Measurements from ENCODE around the gene DLG2.
"Not testable (repeated sequence)": the region's sequence is repeated elsewhere in the genome, so short reads cannot be mapped to it uniquely, and the experiment has no call there.

The DLG2 gene

DNA sequence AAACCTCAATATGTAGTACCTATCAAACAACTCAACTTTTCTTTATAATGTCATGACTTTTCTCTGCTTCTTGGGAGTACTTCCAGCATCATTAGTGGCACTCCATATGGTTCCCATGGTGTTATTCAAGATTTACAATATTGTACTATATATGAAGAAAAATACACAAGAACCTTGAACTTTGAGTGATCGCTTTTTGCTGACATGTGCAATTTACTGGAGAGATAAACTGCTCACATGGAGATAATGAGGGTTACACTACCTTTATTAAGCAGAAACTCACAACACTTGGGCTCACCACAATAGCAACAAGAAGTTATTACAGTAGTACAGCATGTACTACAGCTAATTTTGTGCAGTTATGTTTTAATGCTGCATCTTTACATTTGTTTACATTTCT, 388.2 kb downstream of the DLG2 start:
- H3K4me3 ChIP-seq (ENCODE audit: low read depth, low read length) = no peak overlapping the region
- TF ChIP-seq, protein P1, sequence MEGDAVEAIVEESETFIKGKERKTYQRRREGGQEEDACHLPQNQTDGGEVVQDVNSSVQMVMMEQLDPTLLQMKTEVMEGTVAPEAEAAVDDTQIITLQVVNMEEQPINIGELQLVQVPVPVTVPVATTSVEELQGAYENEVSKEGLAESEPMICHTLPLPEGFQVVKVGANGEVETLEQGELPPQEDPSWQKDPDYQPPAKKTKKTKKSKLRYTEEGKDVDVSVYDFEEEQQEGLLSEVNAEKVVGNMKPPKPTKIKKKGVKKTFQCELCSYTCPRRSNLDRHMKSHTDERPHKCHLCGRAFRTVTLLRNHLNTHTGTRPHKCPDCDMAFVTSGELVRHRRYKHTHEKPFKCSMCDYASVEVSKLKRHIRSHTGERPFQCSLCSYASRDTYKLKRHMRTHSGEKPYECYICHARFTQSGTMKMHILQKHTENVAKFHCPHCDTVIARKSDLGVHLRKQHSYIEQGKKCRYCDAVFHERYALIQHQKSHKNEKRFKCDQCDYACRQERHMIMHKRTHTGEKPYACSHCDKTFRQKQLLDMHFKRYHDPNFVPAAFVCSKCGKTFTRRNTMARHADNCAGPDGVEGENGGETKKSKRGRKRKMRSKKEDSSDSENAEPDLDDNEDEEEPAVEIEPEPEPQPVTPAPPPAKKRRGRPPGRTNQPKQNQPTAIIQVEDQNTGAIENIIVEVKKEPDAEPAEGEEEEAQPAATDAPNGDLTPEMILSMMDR (conservative IDR thresholded peaks at IDR 0.05; ENCODE audit: low read depth, low read length) = no peak
- DNase-seq (ENCODE audit: low read depth) = no peak

DNA sequence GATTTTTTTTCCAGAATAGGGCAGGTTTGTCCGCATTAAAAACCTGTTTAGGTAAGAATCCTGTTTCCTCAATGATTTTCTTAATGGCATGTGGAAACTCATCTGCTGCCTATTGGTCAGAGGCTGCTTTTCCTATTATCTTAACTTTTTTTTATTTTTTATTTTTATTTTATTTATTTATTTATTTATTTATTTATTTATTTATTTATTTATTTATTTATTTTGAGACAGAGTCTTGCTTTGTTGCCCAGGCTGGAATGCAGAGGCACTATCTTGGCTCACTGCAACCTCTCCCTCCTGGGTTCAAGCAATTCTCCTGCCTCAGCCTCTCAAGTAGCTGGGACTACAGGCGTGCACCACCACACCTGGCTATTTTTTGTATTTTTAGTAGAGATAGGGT, 389.1 kb downstream of the DLG2 start:
- DNase-seq (ENCODE audit: low read depth) = not testable (repeated sequence)

DNA sequence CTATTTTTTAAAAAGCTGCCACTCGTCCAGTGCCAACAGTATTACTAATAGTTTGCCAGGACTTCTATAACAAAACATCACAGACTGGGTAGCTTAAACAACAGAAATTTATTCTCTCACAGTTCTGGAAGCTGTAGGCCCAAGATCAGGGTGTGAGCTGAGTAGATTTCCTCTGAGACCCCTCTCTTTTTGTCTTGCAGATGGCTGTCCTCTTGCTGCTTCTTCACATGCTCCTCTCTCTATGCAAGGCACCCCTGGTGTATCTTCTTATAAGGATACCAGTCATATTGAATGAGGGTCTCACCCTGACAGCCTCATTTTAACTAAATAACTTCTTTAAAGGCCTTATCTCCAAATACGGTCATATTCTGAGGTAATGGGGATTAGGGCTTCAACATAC, 390.9 kb downstream of the DLG2 start:
- no peak overlapping the region for H3K4me3 ChIP-seq (ENCODE audit: low read depth, low read length)
- TF ChIP-seq, protein P1 (conservative IDR thresholded peaks at IDR 0.05; ENCODE audit: low read depth, low read length) = no peak
- DNase-seq (ENCODE audit: low read depth) = no peak

More for the DNA sequence above, 389.1 kb downstream of the DLG2 start:
- H3K4me3 ChIP-seq (ENCODE audit: low read depth, low read length) = not testable (repeated sequence)

DNA sequence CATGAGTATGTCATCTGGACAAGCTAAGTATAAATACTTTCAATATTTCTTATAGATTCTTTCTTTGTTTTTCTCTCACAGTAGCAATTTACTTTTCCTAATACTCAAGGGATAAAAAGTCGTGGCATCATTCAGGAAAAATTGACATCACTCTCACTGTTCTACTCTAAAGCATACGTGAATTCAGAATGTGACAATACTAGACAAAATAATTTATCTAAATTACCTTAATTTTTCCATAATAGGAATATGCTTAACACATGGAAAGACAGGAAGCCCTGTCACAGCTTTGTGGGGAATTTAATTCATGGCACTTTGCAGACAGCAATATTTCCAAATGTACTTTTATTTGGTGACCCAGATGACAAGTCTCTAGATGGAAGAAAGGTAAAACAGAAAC, 394.6 kb downstream of the DLG2 start:
- TF ChIP-seq, protein P1 (conservative IDR thresholded peaks at IDR 0.05; ENCODE audit: low read depth, low read length) = no peak
- no peak overlapping the region for H3K4me3 ChIP-seq (ENCODE audit: low read depth, low read length)
- no peak for DNase-seq (ENCODE audit: low read depth)

DNA sequence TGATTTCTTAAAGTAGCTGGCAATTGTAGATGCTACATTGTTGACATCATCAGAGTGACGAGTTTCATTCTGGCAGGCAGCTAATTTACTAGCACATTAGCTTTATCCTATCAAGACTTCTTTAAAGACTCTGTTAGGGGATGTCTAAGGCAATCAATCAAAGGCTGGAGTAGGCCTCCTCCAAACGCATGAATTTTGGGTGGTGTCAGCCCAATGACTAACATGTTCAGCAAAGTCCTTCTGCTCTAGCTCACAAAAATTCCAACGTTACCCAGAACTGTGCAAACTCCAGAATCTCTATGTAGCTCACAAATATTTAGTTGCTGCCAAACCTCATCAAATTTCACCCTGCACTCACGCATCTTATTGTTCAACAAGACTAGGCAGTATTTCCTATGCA, 395.6 kb downstream of the DLG2 start:
- no peak overlapping the region for H3K4me3 ChIP-seq (ENCODE audit: low read depth, low read length)
- TF ChIP-seq, protein P1 (conservative IDR thresholded peaks at IDR 0.05; ENCODE audit: low read depth, low read length) = no peak
- no peak for DNase-seq (ENCODE audit: low read depth)

DNA sequence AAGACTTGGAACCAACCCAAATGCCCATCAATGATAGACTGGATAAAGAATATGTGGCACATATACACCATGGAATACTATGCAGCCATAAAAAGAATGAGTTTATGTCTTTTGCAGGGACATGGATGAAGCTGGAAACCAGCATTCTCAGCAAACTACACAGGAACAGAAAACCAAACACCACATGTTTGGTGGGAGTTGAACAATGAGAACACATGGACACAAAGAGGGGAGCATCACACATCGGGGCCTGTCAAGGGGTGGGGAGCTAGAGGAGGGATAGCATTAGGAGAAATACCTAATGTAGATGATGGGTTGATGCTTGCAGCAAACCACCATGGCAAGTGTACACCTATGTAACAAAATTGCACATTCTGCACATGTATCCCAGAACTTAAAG, 397.4 kb downstream of the DLG2 start:
- H3K4me3 ChIP-seq (ENCODE audit: low read depth, low read length); DNase-seq (ENCODE audit: low read depth): not testable (repeated sequence)

DNA sequence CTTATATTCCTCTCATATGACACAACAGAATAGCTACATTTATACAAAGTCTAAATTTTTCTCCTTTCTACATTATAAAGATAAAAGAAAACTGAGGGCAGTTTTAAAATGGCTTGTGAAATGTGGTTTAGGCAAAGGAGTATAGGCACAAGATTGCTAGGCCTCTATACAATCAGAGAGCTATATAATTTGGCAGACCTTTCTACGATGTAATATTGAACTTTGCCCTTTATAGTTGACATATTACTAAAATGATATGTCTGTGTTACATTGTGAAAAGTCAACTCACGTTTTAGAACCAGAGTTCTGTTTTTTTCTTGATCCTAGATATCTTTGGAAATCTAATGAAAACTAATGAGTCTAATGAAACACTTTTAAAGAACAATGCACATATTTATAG, 430.2 kb downstream of the DLG2 start:
- TF ChIP-seq, protein P1 (conservative IDR thresholded peaks at IDR 0.05; ENCODE audit: low read depth, low read length) = no peak
- H3K4me3 ChIP-seq (ENCODE audit: low read depth, low read length) = no peak overlapping the region
- DNase-seq (ENCODE audit: low read depth) = no peak

DNA sequence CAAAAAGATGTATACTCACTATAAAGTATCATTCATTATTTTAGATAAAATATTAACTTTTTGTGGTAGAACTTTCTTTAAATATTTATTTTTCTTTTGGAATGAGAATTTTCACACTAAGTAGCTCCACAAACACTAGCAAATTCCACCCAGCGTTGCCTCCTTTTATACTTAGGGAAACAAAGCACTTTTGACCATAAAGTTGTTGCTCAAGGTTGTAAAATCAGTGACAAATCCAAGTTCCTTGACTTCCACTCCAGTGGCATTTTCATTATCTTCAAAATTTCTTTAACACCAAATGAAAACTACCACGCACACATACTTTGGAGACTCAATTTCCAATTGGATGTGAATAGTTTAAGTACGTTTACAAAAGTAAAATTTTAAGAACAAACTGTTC, 431.2 kb downstream of the DLG2 start:
- no peak overlapping the region for H3K4me3 ChIP-seq (ENCODE audit: low read depth, low read length)
- TF ChIP-seq, protein P1 (conservative IDR thresholded peaks at IDR 0.05; ENCODE audit: low read depth, low read length) = no peak
- DNase-seq (ENCODE audit: low read depth) = no peak

All from choroid plexus epithelial cell (primary cell).